K562 (cell line): ENCODE data around the gene DLK1. TPM values are rescaled to one million over a fixed set of nuclear protein-coding genes. Genes with fewer than 3 reads are reported as not detected.
A peak's percentile ranks its signal among the peaks of the same experiment; 100 is the strongest.

Experiments
- ATAC-seq: fragments of 200-7000 bp; cut with Tn5 transposase; 3 replicates; pipeline ENCODE4 v1.9.1; 2020; ENCODE audit warnings: moderate library complexity
- BruUV-seq: library from RNA; stranded (reverse); fragments of 400-500 nt; replicated peaks from 2 replicates; lab custom pipeline; 2021; lab: Mats Ljungman, UMichigan
- CTCF ChIA-PET: fragments of 300-600 bp; formaldehyde crosslinking; extraction: SDS; loops from one replicate; lab custom pipeline; 2021; ENCODE audit warnings: low intra/inter-chr PET ratio; lab: Yijun Ruan, JAX
- POLR2A ChIA-PET: fragments of 300-600, 350-650 bp; sonication (Branson Sonifier 250); formaldehyde crosslinking; extraction: SDS; loops from one replicate; lab custom pipeline; 2021; ENCODE audit warnings: antibody characterized with exemption, inconsistent platforms; lab: Yijun Ruan, JAX
- DNase-seq, 4 experiments: peaks; one replicate each; pipeline versions ENCODE4 v3.0.0 to v3.0.0-alpha.2; 2011 to 2018; ENCODE audit warnings: low spot score in 3 of 4, mixed read lengths in 3 of 4; ENCODE audit errors: extremely low read depth in 1 of 4
- FAIRE-seq: peaks from 2 replicates; lab custom pipeline; 2011; peaks lifted over from hg19 to GRCh38; lab: Jason Lieb, UNC
- H2AFZ ChIP-seq: 2 replicates; pipeline ENCODE4 v1.6.0; 2011; ENCODE audit warnings: low read depth, low read length, control low read depth, inconsistent platforms
- H3K27ac ChIP-seq: fragments of 200-600 bp; 3 replicates; pipeline ENCODE4 v1.8.0; 2011; ENCODE audit warnings: low read depth, mild to moderate bottlenecking, control low read depth, inconsistent platforms, low read length, moderate library complexity, mixed read lengths; ENCODE audit errors: extremely low read depth
- H3K27me3 ChIP-seq, 2 experiments: fragments of 300-600 bp in 1 of 2; 2 replicates in 1 of 2; 3 replicates in 1 of 2; pipeline versions ENCODE4 v1.6.0 to v1.8.0; 2011; ENCODE audit warnings: inconsistent platforms in 2 of 2, low read length in 2 of 2, mild to moderate bottlenecking in 1 of 2, mixed read lengths in 1 of 2, moderate library complexity in 1 of 2; ENCODE audit not compliant: control insufficient read depth in 2 of 2, insufficient read depth in 2 of 2
- H3K36me3 ChIP-seq: fragments of 300-600 bp; 3 replicates; pipeline ENCODE4 v1.8.0; 2011; ENCODE audit warnings: mild to moderate bottlenecking, low read length, inconsistent platforms; ENCODE audit not compliant: control insufficient read depth, insufficient read depth
- H3K4me1 ChIP-seq, 2 experiments: fragments of 200-600 bp in 1 of 2; replicated peaks in 1 of 2; 2 replicates in 1 of 2; 3 replicates in 1 of 2; pipeline versions ENCODE4 v1.5.1 to v1.8.0; 2011; ENCODE audit warnings: inconsistent platforms in 2 of 2, low read length in 2 of 2, mild to moderate bottlenecking in 1 of 2, mixed read lengths in 1 of 2, moderate library complexity in 1 of 2; ENCODE audit not compliant: control insufficient read depth in 2 of 2, insufficient read depth in 2 of 2
- H3K4me2 ChIP-seq: 2 replicates; pipeline ENCODE4 v1.6.1; 2011; ENCODE audit warnings: low read length, control low read depth, inconsistent platforms, mixed read lengths; ENCODE audit not compliant: insufficient read depth
- H3K4me3 ChIP-seq: fragments of 200-600 bp; sonication (generic), shearing (Covaris generic); 2 replicates; pipeline ENCODE4 v1.5.1; 2016; ENCODE audit warnings: control low read depth, inconsistent platforms
- H3K79me2 ChIP-seq: fragments of 200-600 bp; 3 replicates; pipeline ENCODE4 v1.8.0; 2011; ENCODE audit warnings: low read length, inconsistent platforms; ENCODE audit not compliant: control insufficient read depth, insufficient read depth
- H3K9ac ChIP-seq, 2 experiments: 2 replicates each; pipeline versions ENCODE4 v1.6.0 to v1.6.1; 2011; ENCODE audit warnings: low read depth in 2 of 2, low read length in 2 of 2, control low read depth in 1 of 2, inconsistent platforms in 1 of 2, mild to moderate bottlenecking in 1 of 2, mixed read lengths in 1 of 2; ENCODE audit not compliant: insufficient read depth in 1 of 2
- H3K9me1 ChIP-seq: one replicate; pipeline ENCODE4 v1.6.0; 2011; ENCODE audit warnings: inconsistent platforms, mild to moderate bottlenecking, low read length, moderate library complexity; ENCODE audit not compliant: control insufficient read depth, insufficient read depth
- H3K9me3 ChIP-seq: replicated peaks from 2 replicates; pipeline ENCODE4 v1.5.1; 2011; ENCODE audit warnings: low read depth, low read length, inconsistent platforms; ENCODE audit not compliant: control insufficient read depth, insufficient read depth
- H4K20me1 ChIP-seq: replicated peaks from 2 replicates; pipeline ENCODE4 v1.6.1; 2011; ENCODE audit warnings: low read length, inconsistent platforms, mixed read lengths; ENCODE audit not compliant: control insufficient read depth, insufficient read depth
- BCOR ChIP-seq: fragments of 450-650 bp; IDR thresholded peaks from 2 replicates; pipeline ENCODE4 v1.6.1; 2016
- CCNT2 ChIP-seq: IDR thresholded peaks from 2 replicates; pipeline ENCODE4 v1.6.1; 2011; ENCODE audit warnings: borderline replicate concordance, low read depth, mild to moderate bottlenecking, moderate library complexity, mixed read lengths, low read length; ENCODE audit not compliant: insufficient read length; ENCODE audit errors: extremely low read depth
- IRF9 ChIP-seq: fragments of 450-650 bp; IDR thresholded peaks from 2 replicates; pipeline ENCODE4 v1.6.1; 2016; ENCODE audit warnings: missing biosample characterization, missing genetic modification characterization
- RBM25 ChIP-seq: fragments of 200-400 bp; formaldehyde crosslinking; IDR thresholded peaks from 2 replicates; pipeline ENCODE4 v1.6.1; 2018; ENCODE audit warnings: low read length, low read depth, moderate library complexity; ENCODE audit not compliant: severe bottlenecking
- ZNF146 ChIP-seq: IDR thresholded peaks from one replicate; pipeline ENCODE4 v1.6.1; 2018; ENCODE audit warnings: missing compliant biosample characterization; ENCODE audit not compliant: unreplicated experiment
- WGBS: fragments of 100-300 bp; shearing (Covaris generic); methylation state at CpG from one replicate; pipeline ENCODE4 v1.1.6; 2016; ENCODE audit warnings: low coverage, mixed read lengths; ENCODE audit not compliant: insufficient coverage; ENCODE audit errors: missing lambda C conversion rate; 5-methylcytosine and 5-hydroxymethylcytosine counted together
- in situ Hi-C: fragments of 300-500 bp; cut with MboI; formaldehyde crosslinking; loops from 4 replicates; pipeline ENCODE4 v1.15.0; 2018; ENCODE audit warnings: inconsistent platforms, mixed read lengths
- intact Hi-C: fragments of 100-400 bp; cut with micrococcal nuclease; formaldehyde crosslinking; loops from 2 replicates; pipeline ENCODE4 v1.14.2; 2022
- polyA plus RNA-seq, 8 experiments: library from polyadenylated mRNA; depleted of rRNA in 4 of 8; stranded (reverse) in 5 of 8; unstranded in 3 of 8; fragments of >200 nt; fragmentation: Nextera tagmentation in 2 of 8; fragmentation: Illumina TruSeq in 1 of 8; extraction: Ambion mirVana in 2 of 8; extraction: Trizol in 1 of 8; gene quantifications; 2 replicates each; pipeline versions ENCODE4 v1.2.1 to v1.2.3, GENCODE V29; 2011 to 2014; ENCODE audit warnings: inconsistent platforms in 1 of 8, missing spikeins in 1 of 8
- total RNA-seq, 7 experiments: library from RNA; depleted of rRNA in 6 of 7; stranded (reverse); fragments of >200 nt in 6 of 7; fragmentation: Illumina TruSeq in 2 of 7; extraction: Trizol in 2 of 7; gene quantifications; 2 replicates each; pipeline versions ENCODE4 v1.2.1 to v1.2.3, GENCODE V29; 2011 to 2021; ENCODE audit warnings: low replicate concordance in 1 of 7

The DLK1 gene
- total and polyA plus RNA-seq, 9 of the 15 experiments (the other 6 are each of a cell fraction or from before 2014, with no cell fraction given): 4.4 to 97.2 (median 15.3) TPM

GRCh38 chr14:100702590-100702989 lies 24.1 kb upstream of the DLK1 start:
- Histone ChIP-seq H3K27ac (no peak overlapping the region), H3K4me3 (no peak overlapping the region), H3K27me3 (no peaks in the 10 kb centered on the region), H3K4me1 (peaks cover 37 to 50% of the 10 kb centered on the region in 2 experiments), H4K20me1 (no peaks in the 10 kb centered on the region), H3K36me3 (no peaks in the 10 kb centered on the region), H3K9ac (no peak overlapping the region), H3K9me3 (no peaks in the 10 kb centered on the region), H3K79me2 (no peaks in the 10 kb centered on the region; the same call in 2 of the 3 replicates), H3K9me1 (no peaks in the 10 kb centered on the region), H3K4me2 (no peak overlapping the region), H2AFZ (0 out of 2 replicates have a peak overlapping the region, but pooled peaks have one; percentile 9)
- ATAC-seq: no peak
- no TSS peak for BruUV-seq
- no peak for FAIRE-seq
- WGBS: 76% methylated on average over 8 of the region's 8 CpGs
- in situ Hi-C loops: no loop called here
- intact Hi-C loops: no loop called here
- TF ChIP-seq RBM25: peak; percentile 41
- TF ChIP-seq IRF9 (tag): no peak
- 0 out of 2 replicates have a peak, but pooled peaks have one; percentile 10 for TF ChIP-seq BCOR
- no peak for TF ChIP-seq CCNT2
- peak; percentile 92 for TF ChIP-seq ZNF146 (CRISPR knock-in tag)
- POLR2A ChIA-PET: no interaction called here
- CTCF ChIA-PET: no interaction called here
- DNase-seq: no peak
